ENCODE results near the gene FGF14. TPM values are rescaled to one million over a fixed set of nuclear protein-coding genes. Genes with fewer than 3 reads are reported as not detected.

Gene FGF14
- total RNA-seq, 3 donors from 2014 or later: 0.43 to 2.5 (median 0.70) TPM

GRCh38 chr13:101673360-101674105, 728.3 kb downstream of the FGF14 start:
- no peak for ATAC-seq
- no peak for DNase-seq
- H3K36me3 ChIP-seq (ENCODE audit: low read depth): no peaks in the 10 kb centered on the region
- no peaks in the 10 kb centered on the region for H3K9me3 ChIP-seq
- H3K4me1 ChIP-seq (ENCODE audit: low read depth): no peaks in the 10 kb centered on the region
- TF ChIP-seq CTCF (IDR thresholded peaks at IDR 0.05): no peak
- no peak overlapping the region for H3K4me3 ChIP-seq
- intact Hi-C loops (cut with DNase I, micrococcal nuclease): no loop called here

GRCh38 chr13:101661839-101662238, 740.0 kb downstream of the FGF14 start:
- ATAC-seq (no peak), DNase-seq (no peak)
- no peaks in the 10 kb centered on the region for H3K4me1 ChIP-seq (ENCODE audit: low read depth)
- no peak for TF ChIP-seq CTCF (IDR thresholded peaks at IDR 0.05)
- no peaks in the 10 kb centered on the region for H3K36me3 ChIP-seq (ENCODE audit: low read depth)
- no peak overlapping the region for H3K4me3 ChIP-seq
- H3K9me3 ChIP-seq: no peaks in the 10 kb centered on the region
- intact Hi-C loops (cut with DNase I, micrococcal nuclease): no loop called here

Small RNA genes lying within 50 kb of the gene (microRNA-seq; reads per million reads assigned to microRNA genes)
- gene MIR2681 (not detected), gene MIR4705 (not detected)

Other genes with a start within 250 kb of the FGF14 start
- 10 to 100 TPM; 37.6 to 44.0 (median 38.2) TPM for gene TPP2, start 194.9 kb upstream of the FGF14 start, total RNA-seq